Measurements from ENCODE around the gene MRPL36.

The MRPL36 gene

GRCh38 chr5:1762121-1762882, 37.3 kb downstream of the MRPL36 start:
- H3K9ac ChIP-seq (ENCODE audit: low read depth, low read length): no peak overlapping the region
- no peaks in the 10 kb centered on the region for H3K9me3 ChIP-seq (ENCODE audit: control insufficient read depth, insufficient read depth, low read length)
- H3K27me3 ChIP-seq (ENCODE audit: control insufficient read depth, insufficient read depth, low read length): no peaks in the 10 kb centered on the region
- H3K36me3 ChIP-seq (ENCODE audit: control insufficient read depth, insufficient read depth, low read length): no peaks in the 10 kb centered on the region
- H3K4me1 ChIP-seq (ENCODE audit: control insufficient read depth, insufficient read depth, low read length): no peaks in the 10 kb centered on the region
- H3K4me3 ChIP-seq (ENCODE audit: low read depth, low read length): no peak overlapping the region

GRCh38 chr5:1761453-1761755, 38.2 kb downstream of the MRPL36 start:
- Histone ChIP-seq H3K36me3 (ENCODE audit: control insufficient read depth, insufficient read depth, low read length) (no peaks in the 10 kb centered on the region), H3K9me3 (ENCODE audit: control insufficient read depth, insufficient read depth, low read length) (no peaks in the 10 kb centered on the region), H3K4me3 (ENCODE audit: low read depth, low read length) (no peak overlapping the region), H3K27me3 (ENCODE audit: control insufficient read depth, insufficient read depth, low read length) (no peaks in the 10 kb centered on the region), H3K4me1 (ENCODE audit: control insufficient read depth, insufficient read depth, low read length) (no peaks in the 10 kb centered on the region), H3K9ac (ENCODE audit: low read depth, low read length) (no peak overlapping the region)

GRCh38 chr5:1760656-1761452, 38.8 kb downstream of the MRPL36 start:
- no peaks in the 10 kb centered on the region for H3K9me3 ChIP-seq (ENCODE audit: control insufficient read depth, insufficient read depth, low read length)
- H3K36me3 ChIP-seq (ENCODE audit: control insufficient read depth, insufficient read depth, low read length): no peaks in the 10 kb centered on the region
- no peaks in the 10 kb centered on the region for H3K27me3 ChIP-seq (ENCODE audit: control insufficient read depth, insufficient read depth, low read length)
- no peak overlapping the region for H3K4me3 ChIP-seq (ENCODE audit: low read depth, low read length)
- no peaks in the 10 kb centered on the region for H3K4me1 ChIP-seq (ENCODE audit: control insufficient read depth, insufficient read depth, low read length)
- H3K9ac ChIP-seq (ENCODE audit: low read depth, low read length): no peak overlapping the region

- H3K9ac ChIP-seq (ENCODE audit: low read depth, low read length): no peak overlapping the region
- H3K36me3 ChIP-seq (ENCODE audit: control insufficient read depth, insufficient read depth, low read length): no peaks in the 10 kb centered on the region
- H3K27me3 ChIP-seq (ENCODE audit: control insufficient read depth, insufficient read depth, low read length): no peaks in the 10 kb centered on the region
- H3K4me1 ChIP-seq (ENCODE audit: control insufficient read depth, insufficient read depth, low read length): no peaks in the 10 kb centered on the region
- no peaks in the 10 kb centered on the region for H3K9me3 ChIP-seq (ENCODE audit: control insufficient read depth, insufficient read depth, low read length)
- H3K4me3 ChIP-seq (ENCODE audit: low read depth, low read length): no peak overlapping the region
These were observed 39.4 kb downstream of the MRPL36 start for GRCh38 chr5:1760231-1760630.

- H3K4me3 ChIP-seq (ENCODE audit: low read depth, low read length): no peak overlapping the region
- no peaks in the 10 kb centered on the region for H3K4me1 ChIP-seq (ENCODE audit: control insufficient read depth, insufficient read depth, low read length)
- H3K9ac ChIP-seq (ENCODE audit: low read depth, low read length): no peak overlapping the region
- H3K36me3 ChIP-seq (ENCODE audit: control insufficient read depth, insufficient read depth, low read length): no peaks in the 10 kb centered on the region
- H3K9me3 ChIP-seq (ENCODE audit: control insufficient read depth, insufficient read depth, low read length): no peaks in the 10 kb centered on the region
- no peaks in the 10 kb centered on the region for H3K27me3 ChIP-seq (ENCODE audit: control insufficient read depth, insufficient read depth, low read length)
These were observed 40.2 kb downstream of the MRPL36 start for GRCh38 chr5:1759378-1759970.

- H3K27me3 ChIP-seq (ENCODE audit: control insufficient read depth, insufficient read depth, low read length): no peaks in the 10 kb centered on the region
These were observed 41.1 kb downstream of the MRPL36 start for GRCh38 chr5:1758574-1758973.

GRCh38 chr5:1757511-1757910, 42.1 kb downstream of the MRPL36 start:
- no peak overlapping the region for H3K9ac ChIP-seq (ENCODE audit: low read depth, low read length)
- no peaks in the 10 kb centered on the region for H3K36me3 ChIP-seq (ENCODE audit: control insufficient read depth, insufficient read depth, low read length)
- no peaks in the 10 kb centered on the region for H3K27me3 ChIP-seq (ENCODE audit: control insufficient read depth, insufficient read depth, low read length)
- no peaks in the 10 kb centered on the region for H3K9me3 ChIP-seq (ENCODE audit: control insufficient read depth, insufficient read depth, low read length)
- no peak overlapping the region for H3K4me3 ChIP-seq (ENCODE audit: low read depth, low read length)
- H3K4me1 ChIP-seq (ENCODE audit: control insufficient read depth, insufficient read depth, low read length): no peaks in the 10 kb centered on the region

More at GRCh38 chr5:1758574-1758973, 41.1 kb downstream of the MRPL36 start:
- no peaks in the 10 kb centered on the region for H3K4me1 ChIP-seq (ENCODE audit: control insufficient read depth, insufficient read depth, low read length)
- H3K9ac ChIP-seq (ENCODE audit: low read depth, low read length): no peak overlapping the region
- no peaks in the 10 kb centered on the region for H3K9me3 ChIP-seq (ENCODE audit: control insufficient read depth, insufficient read depth, low read length)
- H3K36me3 ChIP-seq (ENCODE audit: control insufficient read depth, insufficient read depth, low read length): no peaks in the 10 kb centered on the region
- no peak overlapping the region for H3K4me3 ChIP-seq (ENCODE audit: low read depth, low read length)

GRCh38 chr5:1756481-1756880, 43.2 kb downstream of the MRPL36 start:
- no peak overlapping the region for H3K4me3 ChIP-seq (ENCODE audit: low read depth, low read length)
- no peaks in the 10 kb centered on the region for H3K27me3 ChIP-seq (ENCODE audit: control insufficient read depth, insufficient read depth, low read length)
- no peaks in the 10 kb centered on the region for H3K36me3 ChIP-seq (ENCODE audit: control insufficient read depth, insufficient read depth, low read length)
- no peaks in the 10 kb centered on the region for H3K9me3 ChIP-seq (ENCODE audit: control insufficient read depth, insufficient read depth, low read length)
- H3K4me1 ChIP-seq (ENCODE audit: control insufficient read depth, insufficient read depth, low read length): no peaks in the 10 kb centered on the region
- no peak overlapping the region for H3K9ac ChIP-seq (ENCODE audit: low read depth, low read length)

- no peaks in the 10 kb centered on the region for H3K27me3 ChIP-seq (ENCODE audit: control insufficient read depth, insufficient read depth, low read length)
- no peaks in the 10 kb centered on the region for H3K4me1 ChIP-seq (ENCODE audit: control insufficient read depth, insufficient read depth, low read length)
- H3K9me3 ChIP-seq (ENCODE audit: control insufficient read depth, insufficient read depth, low read length): no peaks in the 10 kb centered on the region
These were observed 44.2 kb downstream of the MRPL36 start for GRCh38 chr5:1755321-1755949.

GRCh38 chr5:1754531-1755220, 45.0 kb downstream of the MRPL36 start:
- Histone ChIP-seq H3K4me3 (ENCODE audit: low read depth, low read length) (no peak overlapping the region), H3K4me1 (ENCODE audit: control insufficient read depth, insufficient read depth, low read length) (no peaks in the 10 kb centered on the region), H3K36me3 (ENCODE audit: control insufficient read depth, insufficient read depth, low read length) (no peaks in the 10 kb centered on the region), H3K9ac (ENCODE audit: low read depth, low read length) (no peak overlapping the region), H3K27me3 (ENCODE audit: control insufficient read depth, insufficient read depth, low read length) (no peaks in the 10 kb centered on the region), H3K9me3 (ENCODE audit: control insufficient read depth, insufficient read depth, low read length) (no peaks in the 10 kb centered on the region)

More at GRCh38 chr5:1755321-1755949, 44.2 kb downstream of the MRPL36 start:
- Histone ChIP-seq H3K36me3 (ENCODE audit: control insufficient read depth, insufficient read depth, low read length) (no peaks in the 10 kb centered on the region), H3K4me3 (ENCODE audit: low read depth, low read length) (no peak overlapping the region), H3K9ac (ENCODE audit: low read depth, low read length) (no peak overlapping the region)

- H3K27me3 ChIP-seq (ENCODE audit: control insufficient read depth, insufficient read depth, low read length): no peaks in the 10 kb centered on the region
These were observed 46.1 kb downstream of the MRPL36 start for GRCh38 chr5:1753490-1753889.

More at GRCh38 chr5:1753490-1753889, 46.1 kb downstream of the MRPL36 start:
- no peaks in the 10 kb centered on the region for H3K36me3 ChIP-seq (ENCODE audit: control insufficient read depth, insufficient read depth, low read length)
- H3K4me1 ChIP-seq (ENCODE audit: control insufficient read depth, insufficient read depth, low read length): no peaks in the 10 kb centered on the region
- H3K4me3 ChIP-seq (ENCODE audit: low read depth, low read length): no peak overlapping the region
- H3K9me3 ChIP-seq (ENCODE audit: control insufficient read depth, insufficient read depth, low read length): no peaks in the 10 kb centered on the region
- no peak overlapping the region for H3K9ac ChIP-seq (ENCODE audit: low read depth, low read length)

Data from iPS-15b (cell line).